HepG2 (cell line): ENCODE measurements around the gene TCEA3. TPM values are rescaled to one million over a fixed set of nuclear protein-coding genes. Genes with fewer than 3 reads are reported as not detected.

ENCODE experiments used
- DNMT1 ChIP-seq: sonication (generic); formaldehyde crosslinking; IDR thresholded peaks from 2 replicates; pipeline ENCODE4 v1.5.1; 2020; ENCODE audit warnings: mild to moderate bottlenecking, missing genetic modification reagents
- GZF1 ChIP-seq: sonication (generic); formaldehyde crosslinking; IDR thresholded peaks from 2 replicates; pipeline ENCODE4 v1.5.1; 2020; ENCODE audit warnings: mild to moderate bottlenecking, missing genetic modification reagents
- HNRNPH1 ChIP-seq: fragments of 200-400 bp; formaldehyde crosslinking; optimal IDR thresholded peaks from 2 replicates; pipeline ENCODE3; 2017; ENCODE audit warnings: mild to moderate bottlenecking, low read depth, low read length
- MAF1 ChIP-seq: sonication (generic); formaldehyde crosslinking; IDR thresholded peaks from 2 replicates; pipeline ENCODE4 v1.5.0; 2020; ENCODE audit warnings: missing genetic modification reagents, borderline replicate concordance
- PAWR ChIP-seq: sonication (generic); formaldehyde crosslinking; IDR thresholded peaks from 2 replicates; pipeline ENCODE4 v1.4.0; 2020; ENCODE audit warnings: missing genetic modification reagents, mild to moderate bottlenecking, borderline replicate concordance
- SIX4 ChIP-seq: sonication (generic); formaldehyde crosslinking; IDR thresholded peaks from 2 replicates; pipeline ENCODE4 v1.4.0; 2020; ENCODE audit warnings: missing genetic modification reagents
- ZBTB38 ChIP-seq: sonication (generic); formaldehyde crosslinking; IDR thresholded peaks from 2 replicates; pipeline ENCODE4 v1.5.1; 2020; ENCODE audit warnings: mild to moderate bottlenecking, missing genetic modification reagents
- ZFAT ChIP-seq: sonication (generic); formaldehyde crosslinking; conservative IDR thresholded peaks from 2 replicates; pipeline ENCODE4 v1.8.1; 2023; ENCODE audit warnings: missing genetic modification reagents, inconsistent platforms
- ZNF432 ChIP-seq: sonication (generic); formaldehyde crosslinking; IDR thresholded peaks from 2 replicates; pipeline ENCODE4 v1.5.0; 2020; ENCODE audit warnings: missing genetic modification reagents, mild to moderate bottlenecking, borderline replicate concordance
- ZNF44 ChIP-seq: sonication (generic); formaldehyde crosslinking; IDR thresholded peaks from 2 replicates; pipeline ENCODE4 v1.5.1; 2020; ENCODE audit warnings: mild to moderate bottlenecking, missing genetic modification reagents
- ZSCAN20 ChIP-seq: sonication (generic); formaldehyde crosslinking; IDR thresholded peaks from 2 replicates; pipeline ENCODE4 v1.4.0; 2020; ENCODE audit warnings: missing genetic modification reagents, mild to moderate bottlenecking, borderline replicate concordance
- polyA plus RNA-seq, 8 experiments: library from polyadenylated mRNA; depleted of rRNA in 3 of 8; stranded (reverse) in 7 of 8; unstranded in 1 of 8; fragments of >200 nt; fragmentation: Illumina TruSeq in 4 of 8; extraction: Trizol in 4 of 8; gene quantifications; 2 replicates each; pipeline versions ENCODE4 v1.2.1 to v1.2.3, GENCODE V29; 2011 to 2016; ENCODE audit warnings: low read depth in 4 of 8, missing spikeins in 1 of 8, mixed read lengths in 1 of 8; ENCODE audit not compliant: insufficient read depth in 1 of 8
- total RNA-seq, 5 experiments: library from RNA; depleted of rRNA; stranded (reverse); fragments of >200 nt; fragmentation: Illumina TruSeq; extraction: Trizol; gene quantifications; 2 replicates each; pipeline ENCODE4 v1.2.3, GENCODE V29; 2016; ENCODE audit warnings: low read depth in 1 of 5
- TF ChIP-seq, protein P1 (sequence below): sonication (generic); formaldehyde crosslinking; IDR thresholded peaks from 2 replicates; pipeline ENCODE4 v1.4.0; 2020; ENCODE audit warnings: missing genetic modification reagents
- TF ChIP-seq, protein P2 (sequence below): sonication (generic); formaldehyde crosslinking; IDR thresholded peaks from 2 replicates; pipeline ENCODE4 v1.8.1; 2022; ENCODE audit warnings: low read depth, mild to moderate bottlenecking, missing genetic modification reagents
- TF ChIP-seq, protein P3 (sequence below): sonication (generic); formaldehyde crosslinking; IDR thresholded peaks from 2 replicates; pipeline ENCODE4 v1.5.0; 2020; ENCODE audit warnings: missing genetic modification reagents
- TF ChIP-seq, protein P4 (sequence below): sonication (generic); formaldehyde crosslinking; IDR thresholded peaks from 2 replicates; pipeline ENCODE4 v1.9.0; 2022; ENCODE audit warnings: low read depth, missing genetic modification reagents
- TF ChIP-seq, protein P5 (sequence below): sonication (generic); formaldehyde crosslinking; IDR thresholded peaks from 2 replicates; pipeline ENCODE4 v1.4.0; 2020; ENCODE audit warnings: missing genetic modification reagents, borderline replicate concordance
- TF ChIP-seq, protein P6 (sequence below): sonication (generic); formaldehyde crosslinking; IDR thresholded peaks from 2 replicates; pipeline ENCODE4 v1.5.0; 2020; ENCODE audit warnings: missing genetic modification reagents

The TCEA3 gene
- total and polyA plus RNA-seq, 2 of the 13 experiments (the other 11 are each of a cell fraction or from before 2014, with no cell fraction given): 55.5 to 84.6 TPM

DNA sequence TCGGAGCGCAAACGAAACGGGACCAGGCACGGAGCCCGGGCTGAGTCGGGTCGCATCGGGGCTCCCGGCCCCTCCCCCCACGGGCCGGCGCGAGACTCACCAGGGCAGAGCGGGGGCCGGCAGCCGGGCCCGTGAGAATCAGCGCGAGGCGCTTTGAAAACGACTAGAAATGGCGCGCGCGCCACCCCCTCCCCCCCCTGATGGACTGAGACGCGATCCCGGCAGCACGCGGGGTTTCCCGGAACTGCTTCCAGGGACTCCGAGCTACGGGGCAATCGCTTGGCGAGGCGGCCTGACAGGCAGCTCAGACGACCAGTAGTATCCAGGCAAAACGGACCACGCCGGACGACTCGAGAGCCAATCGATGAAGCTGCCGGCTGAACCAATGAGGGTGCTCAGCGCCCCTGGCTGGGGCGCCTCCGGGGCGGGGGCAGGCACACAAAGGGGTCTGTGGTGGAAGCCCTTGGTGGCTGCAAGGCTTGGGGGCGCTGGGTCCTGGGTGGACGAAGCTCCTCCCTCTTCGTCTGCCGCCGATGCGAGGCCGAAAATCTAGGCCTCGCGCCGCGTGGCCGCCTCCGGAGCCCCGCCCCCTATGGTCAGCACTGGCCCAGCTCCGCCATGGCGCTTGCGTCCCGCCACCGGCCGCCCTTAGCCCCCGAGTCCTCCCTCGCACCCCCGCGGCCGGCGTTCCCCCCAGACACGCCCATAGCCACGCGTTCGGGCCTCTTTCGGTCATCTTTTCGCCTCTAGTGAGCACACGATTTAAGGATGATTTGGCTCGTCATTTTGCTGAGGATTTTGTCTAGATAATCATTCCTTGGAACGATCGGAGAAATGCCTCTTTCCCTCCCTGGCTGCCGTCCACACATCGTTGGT is 80.2 kb downstream of the TCEA3 start, which contains the start of gene HNRNPR (continued):
- TF ChIP-seq, protein P1, sequence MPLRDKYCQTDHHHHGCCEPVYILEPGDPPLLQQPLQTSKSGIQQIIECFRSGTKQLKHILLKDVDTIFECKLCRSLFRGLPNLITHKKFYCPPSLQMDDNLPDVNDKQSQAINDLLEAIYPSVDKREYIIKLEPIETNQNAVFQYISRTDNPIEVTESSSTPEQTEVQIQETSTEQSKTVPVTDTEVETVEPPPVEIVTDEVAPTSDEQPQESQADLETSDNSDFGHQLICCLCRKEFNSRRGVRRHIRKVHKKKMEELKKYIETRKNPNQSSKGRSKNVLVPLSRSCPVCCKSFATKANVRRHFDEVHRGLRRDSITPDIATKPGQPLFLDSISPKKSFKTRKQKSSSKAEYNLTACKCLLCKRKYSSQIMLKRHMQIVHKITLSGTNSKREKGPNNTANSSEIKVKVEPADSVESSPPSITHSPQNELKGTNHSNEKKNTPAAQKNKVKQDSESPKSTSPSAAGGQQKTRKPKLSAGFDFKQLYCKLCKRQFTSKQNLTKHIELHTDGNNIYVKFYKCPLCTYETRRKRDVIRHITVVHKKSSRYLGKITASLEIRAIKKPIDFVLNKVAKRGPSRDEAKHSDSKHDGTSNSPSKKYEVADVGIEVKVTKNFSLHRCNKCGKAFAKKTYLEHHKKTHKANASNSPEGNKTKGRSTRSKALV (CRISPR knock-in tag): no peak
- TF ChIP-seq PAWR (CRISPR knock-in tag) (no peak), ZFAT (CRISPR knock-in tag) (no peak), DNMT1 (no peak; the same call in 1 of the 2 replicates), HNRNPH1 (no peak), MAF1 (no peak; the same call in 1 of the 2 replicates), ZBTB38 (peak; percentile 75), GZF1 (CRISPR knock-in tag) (no peak), ZSCAN20 (CRISPR knock-in tag) (peak; percentile 35; the same call in 1 of the 2 replicates), ZNF432 (no peak), SIX4 (no peak), ZNF44 (CRISPR knock-in tag) (no peak)
- TF ChIP-seq, protein P2, sequence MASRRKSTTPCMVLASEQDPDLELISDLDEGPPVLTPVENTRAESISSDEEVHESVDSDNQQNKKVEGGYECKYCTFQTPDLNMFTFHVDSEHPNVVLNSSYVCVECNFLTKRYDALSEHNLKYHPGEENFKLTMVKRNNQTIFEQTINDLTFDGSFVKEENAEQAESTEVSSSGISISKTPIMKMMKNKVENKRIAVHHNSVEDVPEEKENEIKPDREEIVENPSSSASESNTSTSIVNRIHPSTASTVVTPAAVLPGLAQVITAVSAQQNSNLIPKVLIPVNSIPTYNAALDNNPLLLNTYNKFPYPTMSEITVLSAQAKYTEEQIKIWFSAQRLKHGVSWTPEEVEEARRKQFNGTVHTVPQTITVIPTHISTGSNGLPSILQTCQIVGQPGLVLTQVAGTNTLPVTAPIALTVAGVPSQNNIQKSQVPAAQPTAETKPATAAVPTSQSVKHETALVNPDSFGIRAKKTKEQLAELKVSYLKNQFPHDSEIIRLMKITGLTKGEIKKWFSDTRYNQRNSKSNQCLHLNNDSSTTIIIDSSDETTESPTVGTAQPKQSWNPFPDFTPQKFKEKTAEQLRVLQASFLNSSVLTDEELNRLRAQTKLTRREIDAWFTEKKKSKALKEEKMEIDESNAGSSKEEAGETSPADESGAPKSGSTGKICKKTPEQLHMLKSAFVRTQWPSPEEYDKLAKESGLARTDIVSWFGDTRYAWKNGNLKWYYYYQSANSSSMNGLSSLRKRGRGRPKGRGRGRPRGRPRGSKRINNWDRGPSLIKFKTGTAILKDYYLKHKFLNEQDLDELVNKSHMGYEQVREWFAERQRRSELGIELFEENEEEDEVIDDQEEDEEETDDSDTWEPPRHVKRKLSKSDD (CRISPR knock-in tag): 0 out of 2 replicates have a peak, but pooled peaks have one; percentile 27
- TF ChIP-seq, protein P3, sequence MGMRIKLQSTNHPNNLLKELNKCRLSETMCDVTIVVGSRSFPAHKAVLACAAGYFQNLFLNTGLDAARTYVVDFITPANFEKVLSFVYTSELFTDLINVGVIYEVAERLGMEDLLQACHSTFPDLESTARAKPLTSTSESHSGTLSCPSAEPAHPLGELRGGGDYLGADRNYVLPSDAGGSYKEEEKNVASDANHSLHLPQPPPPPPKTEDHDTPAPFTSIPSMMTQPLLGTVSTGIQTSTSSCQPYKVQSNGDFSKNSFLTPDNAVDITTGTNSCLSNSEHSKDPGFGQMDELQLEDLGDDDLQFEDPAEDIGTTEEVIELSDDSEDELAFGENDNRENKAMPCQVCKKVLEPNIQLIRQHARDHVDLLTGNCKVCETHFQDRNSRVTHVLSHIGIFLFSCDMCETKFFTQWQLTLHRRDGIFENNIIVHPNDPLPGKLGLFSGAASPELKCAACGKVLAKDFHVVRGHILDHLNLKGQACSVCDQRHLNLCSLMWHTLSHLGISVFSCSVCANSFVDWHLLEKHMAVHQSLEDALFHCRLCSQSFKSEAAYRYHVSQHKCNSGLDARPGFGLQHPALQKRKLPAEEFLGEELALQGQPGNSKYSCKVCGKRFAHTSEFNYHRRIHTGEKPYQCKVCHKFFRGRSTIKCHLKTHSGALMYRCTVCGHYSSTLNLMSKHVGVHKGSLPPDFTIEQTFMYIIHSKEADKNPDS (CRISPR knock-in tag): 0 out of 2 replicates have a peak, but pooled peaks have one; percentile 25
- TF ChIP-seq, protein P4, sequence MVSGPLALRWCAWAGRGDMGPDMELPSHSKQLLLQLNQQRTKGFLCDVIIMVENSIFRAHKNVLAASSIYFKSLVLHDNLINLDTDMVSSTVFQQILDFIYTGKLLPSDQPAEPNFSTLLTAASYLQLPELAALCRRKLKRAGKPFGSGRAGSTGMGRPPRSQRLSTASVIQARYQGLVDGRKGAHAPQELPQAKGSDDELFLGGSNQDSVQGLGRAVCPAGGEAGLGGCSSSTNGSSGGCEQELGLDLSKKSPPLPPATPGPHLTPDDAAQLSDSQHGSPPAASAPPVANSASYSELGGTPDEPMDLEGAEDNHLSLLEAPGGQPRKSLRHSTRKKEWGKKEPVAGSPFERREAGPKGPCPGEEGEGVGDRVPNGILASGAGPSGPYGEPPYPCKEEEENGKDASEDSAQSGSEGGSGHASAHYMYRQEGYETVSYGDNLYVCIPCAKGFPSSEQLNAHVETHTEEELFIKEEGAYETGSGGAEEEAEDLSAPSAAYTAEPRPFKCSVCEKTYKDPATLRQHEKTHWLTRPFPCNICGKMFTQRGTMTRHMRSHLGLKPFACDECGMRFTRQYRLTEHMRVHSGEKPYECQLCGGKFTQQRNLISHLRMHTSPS (CRISPR knock-in tag): no peak
- TF ChIP-seq, protein P5, sequence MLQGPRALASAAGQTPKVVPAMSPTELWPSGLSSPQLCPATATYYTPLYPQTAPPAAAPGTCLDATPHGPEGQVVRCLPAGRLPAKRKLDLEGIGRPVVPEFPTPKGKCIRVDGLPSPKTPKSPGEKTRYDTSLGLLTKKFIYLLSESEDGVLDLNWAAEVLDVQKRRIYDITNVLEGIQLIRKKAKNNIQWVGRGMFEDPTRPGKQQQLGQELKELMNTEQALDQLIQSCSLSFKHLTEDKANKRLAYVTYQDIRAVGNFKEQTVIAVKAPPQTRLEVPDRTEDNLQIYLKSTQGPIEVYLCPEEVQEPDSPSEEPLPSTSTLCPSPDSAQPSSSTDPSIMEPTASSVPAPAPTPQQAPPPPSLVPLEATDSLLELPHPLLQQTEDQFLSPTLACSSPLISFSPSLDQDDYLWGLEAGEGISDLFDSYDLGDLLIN (CRISPR knock-in tag): no peak
- TF ChIP-seq, protein P6, sequence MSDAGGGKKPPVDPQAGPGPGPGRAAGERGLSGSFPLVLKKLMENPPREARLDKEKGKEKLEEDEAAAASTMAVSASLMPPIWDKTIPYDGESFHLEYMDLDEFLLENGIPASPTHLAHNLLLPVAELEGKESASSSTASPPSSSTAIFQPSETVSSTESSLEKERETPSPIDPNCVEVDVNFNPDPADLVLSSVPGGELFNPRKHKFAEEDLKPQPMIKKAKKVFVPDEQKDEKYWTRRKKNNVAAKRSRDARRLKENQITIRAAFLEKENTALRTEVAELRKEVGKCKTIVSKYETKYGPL: no peak
